K562 (cell line): ENCODE results near the gene CCNB1IP1.

ENCODE experiments used
- CBFA2T3 ChIP-seq: fragments of 450-650 bp; IDR thresholded peaks from 2 replicates; pipeline ENCODE4 v1.6.1; 2017
- DLX4 ChIP-seq: fragments of 250-450 bp; sonication (Bioruptor Pico); IDR thresholded peaks from 2 replicates; pipeline ENCODE4 v1.6.1; 2021; ENCODE audit warnings: mild to moderate bottlenecking
- EZH2 ChIP-seq: IDR thresholded peaks from 2 replicates; pipeline ENCODE4 v1.6.1; 2012; ENCODE audit warnings: low read depth, mild to moderate bottlenecking, inconsistent platforms, low read length, borderline replicate concordance
- JUNB ChIP-seq: fragments of 450-650 bp; formaldehyde crosslinking; conservative IDR thresholded peaks from 2 replicates; pipeline ENCODE4 v1.4.0; 2020; ENCODE audit warnings: mild to moderate bottlenecking
- PURB ChIP-seq: sonication (generic); formaldehyde crosslinking; IDR thresholded peaks from 2 replicates; pipeline ENCODE4 v1.9.0; 2021; ENCODE audit warnings: low read depth, mild to moderate bottlenecking, missing genetic modification reagents
- SMC3 ChIP-seq: conservative IDR thresholded peaks from 2 replicates; pipeline ENCODE4 v1.6.1; 2011; ENCODE audit warnings: low read depth, low read length, improper control_type of control experiment; ENCODE audit not compliant: insufficient read depth
- SREBF2 ChIP-seq: sonication (generic); formaldehyde crosslinking; IDR thresholded peaks from 2 replicates; pipeline ENCODE4 v1.4.0; 2020; ENCODE audit warnings: mild to moderate bottlenecking, missing genetic modification reagents
- YY1 ChIP-seq, 3 experiments: IDR thresholded peaks; 2 replicates each; pipeline ENCODE4 v1.6.1; 2011; ENCODE audit warnings: low read length in 2 of 3, mild to moderate bottlenecking in 2 of 3, moderate library complexity in 2 of 3, borderline replicate concordance in 1 of 3, control low read depth in 1 of 3, low read depth in 1 of 3; ENCODE audit not compliant: insufficient read depth in 3 of 3, insufficient replicate concordance in 2 of 3, control insufficient read depth in 1 of 3, insufficient read length in 1 of 3; ENCODE audit errors: extremely low read depth in 1 of 3
- ZNF79 ChIP-seq: fragments of 250-450 bp; sonication (Bioruptor Pico); IDR thresholded peaks from 2 replicates; pipeline ENCODE4 v1.4.0; 2020; ENCODE audit warnings: low read depth, mild to moderate bottlenecking, moderate library complexity
- TF ChIP-seq, protein P1 (sequence below), 3 experiments: IDR thresholded peaks in 2 of 3; conservative IDR thresholded peaks in 1 of 3; 2 replicates each; pipeline ENCODE4 v1.5.1; 2011 to 2012; ENCODE audit warnings: low read length in 3 of 3, mild to moderate bottlenecking in 3 of 3, control low read depth in 2 of 3, improper control_type of control experiment in 1 of 3, inconsistent platforms in 1 of 3, low read depth in 1 of 3, mixed read lengths in 1 of 3, moderate library complexity in 1 of 3; ENCODE audit not compliant: insufficient read depth in 2 of 3

- TF ChIP-seq DLX4 (CRISPR knock-in tag) (no peak), SMC3 (no peak), PURB (CRISPR knock-in tag) (no peak), SREBF2 (CRISPR knock-in tag) (no peak), ZNF79 (no peak), YY1 (IDR thresholded peaks at IDR 0.05; ENCODE audit: borderline replicate concordance in 1 of 3, control insufficient read depth in 1 of 3, extremely low read depth in 1 of 3, insufficient read depth in 3 of 3, insufficient read length in 1 of 3, insufficient replicate concordance in 2 of 3, low read depth in 1 of 3, low read length in 2 of 3) (no peak), EZH2 (no peak), CBFA2T3 (no peak), JUNB (no peak)
- TF ChIP-seq, protein P1, sequence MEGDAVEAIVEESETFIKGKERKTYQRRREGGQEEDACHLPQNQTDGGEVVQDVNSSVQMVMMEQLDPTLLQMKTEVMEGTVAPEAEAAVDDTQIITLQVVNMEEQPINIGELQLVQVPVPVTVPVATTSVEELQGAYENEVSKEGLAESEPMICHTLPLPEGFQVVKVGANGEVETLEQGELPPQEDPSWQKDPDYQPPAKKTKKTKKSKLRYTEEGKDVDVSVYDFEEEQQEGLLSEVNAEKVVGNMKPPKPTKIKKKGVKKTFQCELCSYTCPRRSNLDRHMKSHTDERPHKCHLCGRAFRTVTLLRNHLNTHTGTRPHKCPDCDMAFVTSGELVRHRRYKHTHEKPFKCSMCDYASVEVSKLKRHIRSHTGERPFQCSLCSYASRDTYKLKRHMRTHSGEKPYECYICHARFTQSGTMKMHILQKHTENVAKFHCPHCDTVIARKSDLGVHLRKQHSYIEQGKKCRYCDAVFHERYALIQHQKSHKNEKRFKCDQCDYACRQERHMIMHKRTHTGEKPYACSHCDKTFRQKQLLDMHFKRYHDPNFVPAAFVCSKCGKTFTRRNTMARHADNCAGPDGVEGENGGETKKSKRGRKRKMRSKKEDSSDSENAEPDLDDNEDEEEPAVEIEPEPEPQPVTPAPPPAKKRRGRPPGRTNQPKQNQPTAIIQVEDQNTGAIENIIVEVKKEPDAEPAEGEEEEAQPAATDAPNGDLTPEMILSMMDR (IDR thresholded peaks at IDR 0.05 in 2 of 3, conservative IDR thresholded peaks at IDR 0.05 in 1 of 3; ENCODE audit: insufficient read depth in 2 of 3, low read depth in 1 of 3, low read length in 3 of 3) = no peak
These were observed 38.4 kb downstream of the CCNB1IP1 start for GRCh38 chr14:20294636-20295035.
